ENCODE results near the gene PRSS8. TPM values are rescaled to one million over a fixed set of nuclear protein-coding genes. Genes with fewer than 3 reads are reported as not detected.

PRSS8 gene
- 27.4 and 53.6 TPM in 2 replicates for total RNA-seq

GRCh38 chr16:31135535-31136286 lies at the start of gene PRSS8:
Gene PRSS8 (minus strand): TSS chr16:31135727. CDS start chr16:31135498, 229 bp downstream.
- no peak for DNase-seq (ENCODE audit: low read depth)
- H3K4me3 ChIP-seq (ENCODE audit: low read depth, low read length): peak within 1 kb of the TSS; percentile 49
- TF ChIP-seq, protein P1, sequence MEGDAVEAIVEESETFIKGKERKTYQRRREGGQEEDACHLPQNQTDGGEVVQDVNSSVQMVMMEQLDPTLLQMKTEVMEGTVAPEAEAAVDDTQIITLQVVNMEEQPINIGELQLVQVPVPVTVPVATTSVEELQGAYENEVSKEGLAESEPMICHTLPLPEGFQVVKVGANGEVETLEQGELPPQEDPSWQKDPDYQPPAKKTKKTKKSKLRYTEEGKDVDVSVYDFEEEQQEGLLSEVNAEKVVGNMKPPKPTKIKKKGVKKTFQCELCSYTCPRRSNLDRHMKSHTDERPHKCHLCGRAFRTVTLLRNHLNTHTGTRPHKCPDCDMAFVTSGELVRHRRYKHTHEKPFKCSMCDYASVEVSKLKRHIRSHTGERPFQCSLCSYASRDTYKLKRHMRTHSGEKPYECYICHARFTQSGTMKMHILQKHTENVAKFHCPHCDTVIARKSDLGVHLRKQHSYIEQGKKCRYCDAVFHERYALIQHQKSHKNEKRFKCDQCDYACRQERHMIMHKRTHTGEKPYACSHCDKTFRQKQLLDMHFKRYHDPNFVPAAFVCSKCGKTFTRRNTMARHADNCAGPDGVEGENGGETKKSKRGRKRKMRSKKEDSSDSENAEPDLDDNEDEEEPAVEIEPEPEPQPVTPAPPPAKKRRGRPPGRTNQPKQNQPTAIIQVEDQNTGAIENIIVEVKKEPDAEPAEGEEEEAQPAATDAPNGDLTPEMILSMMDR (conservative IDR thresholded peaks at IDR 0.05; ENCODE audit: low read depth, low read length): no peak

- no peak for DNase-seq (ENCODE audit: low read depth)
- TF ChIP-seq, protein P1 (conservative IDR thresholded peaks at IDR 0.05; ENCODE audit: low read depth, low read length): no peak
- H3K4me3 ChIP-seq (ENCODE audit: low read depth, low read length): no peak overlapping the region
These were observed 49.4 kb upstream of the PRSS8 start for GRCh38 chr16:31184888-31185287.

GRCh38 chr16:31183432-31184428 lies 48.2 kb upstream of the PRSS8 start:
- H3K4me3 ChIP-seq (ENCODE audit: low read depth, low read length): no peak overlapping the region
- no peak for DNase-seq (ENCODE audit: low read depth)
- TF ChIP-seq, protein P1 (conservative IDR thresholded peaks at IDR 0.05; ENCODE audit: low read depth, low read length): no peak

DNA sequence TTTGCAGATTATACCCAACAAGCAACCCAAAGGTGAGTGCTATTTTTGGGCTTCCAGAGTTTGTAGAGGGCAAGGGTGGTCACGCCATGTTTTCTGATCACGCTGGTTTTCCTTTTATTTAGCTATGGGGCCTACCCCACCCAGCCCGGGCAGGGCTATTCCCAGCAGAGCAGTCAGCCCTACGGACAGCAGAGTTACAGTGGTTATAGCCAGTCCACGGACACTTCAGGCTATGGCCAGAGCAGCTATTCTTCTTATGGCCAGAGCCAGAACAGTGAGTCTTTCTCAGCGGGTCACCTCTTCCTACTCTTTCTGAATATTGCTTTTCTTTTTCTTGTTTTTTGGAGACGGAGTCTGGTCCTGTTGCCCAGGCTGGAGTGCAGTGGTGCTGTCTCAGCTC lies 46.9 kb upstream of the PRSS8 start:
- no peak for DNase-seq (ENCODE audit: low read depth)
- peak overlapping the region; percentile 89 for H3K4me3 ChIP-seq (ENCODE audit: low read depth, low read length)
- TF ChIP-seq, protein P1 (conservative IDR thresholded peaks at IDR 0.05; ENCODE audit: low read depth, low read length): no peak

- TF ChIP-seq, protein P1 (conservative IDR thresholded peaks at IDR 0.05; ENCODE audit: low read depth, low read length): no peak
- DNase-seq (ENCODE audit: low read depth): no peak
- peak overlapping the region; percentile 89 for H3K4me3 ChIP-seq (ENCODE audit: low read depth, low read length)
These were observed 45.7 kb upstream of the PRSS8 start for GRCh38 chr16:31181102-31181830.

- TF ChIP-seq, protein P1 (conservative IDR thresholded peaks at IDR 0.05; ENCODE audit: low read depth, low read length): no peak
- peak within 1 kb of the TSS; percentile 89 for H3K4me3 ChIP-seq (ENCODE audit: low read depth, low read length)
- peak; percentile 26 for DNase-seq (ENCODE audit: low read depth)
These were observed 44.4 kb upstream of the PRSS8 start, which contains the start of gene FUS for GRCh38 chr16:31179747-31180459. Gene FUS (plus strand): TSS chr16:31180139. CDS start chr16:31180215, 76 bp downstream.
